GM23338 (cell line): ENCODE results near the gene EPHX1. TPM values are rescaled to one million over a fixed set of nuclear protein-coding genes. Genes with fewer than 3 reads are reported as not detected.

Experiments
- ATAC-seq: fragments of 200-7000 bp; cut with Tn5 transposase; 3 replicates; pipeline ENCODE4 v1.9.1; 2020
- DNase-seq: peaks from one replicate; pipeline ENCODE4 v3.0.0-alpha.2; 2015; ENCODE audit warnings: low spot score
- H2AFZ ChIP-seq: fragments of 200-600 bp; sonication (generic); 2 replicates; pipeline ENCODE4 v1.8.0; 2016; ENCODE audit warnings: antibody characterized with exemption, mild to moderate bottlenecking, moderate library complexity
- H3F3A ChIP-seq: fragments of 200-600 bp; sonication (generic); replicated peaks from 2 replicates; pipeline ENCODE4 v1.8.0; 2017; ENCODE audit warnings: antibody characterized with exemption, mixed run types, low read depth
- H3K27ac ChIP-seq: fragments of 200-600 bp; sonication (generic); 2 replicates; pipeline ENCODE4 v1.6.1; 2016; ENCODE audit warnings: low read depth
- H3K27me3 ChIP-seq: fragments of 200-600 bp; sonication (generic); 2 replicates; pipeline ENCODE4 v1.8.0; 2016; ENCODE audit warnings: mild to moderate bottlenecking, mixed run types, moderate library complexity; ENCODE audit not compliant: insufficient read depth
- H3K36me3 ChIP-seq: fragments of 200-600 bp; sonication (generic); 2 replicates; pipeline ENCODE4 v1.8.0; 2016; ENCODE audit warnings: mild to moderate bottlenecking; ENCODE audit not compliant: insufficient read depth
- H3K4me1 ChIP-seq: fragments of 200-600 bp; sonication (generic); 2 replicates; pipeline ENCODE4 v1.8.0; 2016; ENCODE audit warnings: mild to moderate bottlenecking, moderate library complexity; ENCODE audit not compliant: insufficient read depth
- H3K4me2 ChIP-seq: fragments of 200-600 bp; sonication (generic); 2 replicates; pipeline ENCODE4 v1.7.1; 2017; ENCODE audit warnings: mixed run types
- H3K4me3 ChIP-seq: fragments of 200-600 bp; sonication (generic); 2 replicates; pipeline ENCODE4 v1.6.1; 2016; ENCODE audit warnings: mixed run types
- H3K79me2 ChIP-seq: fragments of 200-600 bp; sonication (generic); replicated peaks from 2 replicates; pipeline ENCODE4 v1.8.0; 2017; ENCODE audit warnings: mild to moderate bottlenecking; ENCODE audit not compliant: insufficient read depth
- H3K9me2 ChIP-seq: fragments of 200-600 bp; sonication (generic); 2 replicates; pipeline ENCODE4 v1.8.0; 2017; ENCODE audit not compliant: insufficient read depth
- H4K20me1 ChIP-seq: fragments of 200-600 bp; sonication (generic); replicated peaks from 2 replicates; pipeline ENCODE4 v1.8.0; 2017; ENCODE audit warnings: mild to moderate bottlenecking; ENCODE audit not compliant: insufficient read depth
- H3K27ac Mint-ChIP-seq: 2 replicates; pipeline ENCODE4 v1.8.0; 2020; ENCODE audit warnings: inconsistent platforms, mild to moderate bottlenecking, moderate library complexity, mixed read lengths
- H3K27me3 Mint-ChIP-seq: 3 replicates; pipeline ENCODE4 v1.8.0; 2022; ENCODE audit warnings: low read depth, mild to moderate bottlenecking, moderate library complexity, mixed read lengths, inconsistent platforms; ENCODE audit not compliant: insufficient read depth, poor library complexity
- H3K36me3 Mint-ChIP-seq: 3 replicates; pipeline ENCODE4 v1.8.0; 2021; ENCODE audit warnings: low read depth, mild to moderate bottlenecking, inconsistent platforms, moderate library complexity, mixed read lengths
- H3K4me1 Mint-ChIP-seq: 3 replicates; pipeline ENCODE4 v1.8.0; 2020; ENCODE audit warnings: mild to moderate bottlenecking, inconsistent platforms, mixed read lengths
- H3K4me3 Mint-ChIP-seq: 3 replicates; pipeline ENCODE4 v1.8.0; 2021; ENCODE audit warnings: moderate library complexity, mild to moderate bottlenecking, inconsistent platforms, mixed read lengths
- H3K9me3 Mint-ChIP-seq: 3 replicates; pipeline ENCODE4 v1.8.0; 2020; ENCODE audit warnings: moderate library complexity, mild to moderate bottlenecking, inconsistent platforms, mixed read lengths
- CREB1 ChIP-seq: fragments of 250-450 bp; sonication (Bioruptor Pico); IDR thresholded peaks from 2 replicates; pipeline ENCODE4 v1.5.0; 2020; ENCODE audit warnings: low read depth, mild to moderate bottlenecking, moderate library complexity
- CTCF ChIP-seq, 2 experiments: fragments of 200-600 bp in 1 of 2; sonication (generic) in 1 of 2; conservative IDR thresholded peaks; 2 replicates each; pipeline versions ENCODE4 v1.5.1 to v1.6.1; 2016 to 2017; ENCODE audit warnings: antibody characterized with exemption in 2 of 2, low read depth in 2 of 2, mild to moderate bottlenecking in 2 of 2, moderate library complexity in 1 of 2
- ETS1 ChIP-seq: IDR thresholded peaks from 2 replicates; pipeline ENCODE4 v1.6.1; 2016; ENCODE audit warnings: antibody characterized with exemption
- EZH2 ChIP-seq: fragments of 200-600 bp; sonication (generic); IDR thresholded peaks from one replicate; pipeline ENCODE4 v1.8.0; 2017; ENCODE audit warnings: antibody characterized with exemption, mild to moderate bottlenecking, low read depth; ENCODE audit not compliant: unreplicated experiment
- EZH2phosphoT487 ChIP-seq: fragments of 200-600 bp; sonication (generic); IDR thresholded peaks from one replicate; pipeline ENCODE4 v1.8.1; 2018; ENCODE audit warnings: antibody characterized with exemption; ENCODE audit not compliant: unreplicated experiment
- JUNB ChIP-seq: IDR thresholded peaks from one replicate; pipeline ENCODE4 v1.6.1; 2016; ENCODE audit warnings: antibody characterized with exemption; ENCODE audit not compliant: unreplicated experiment
- NANOG ChIP-seq: IDR thresholded peaks from 2 replicates; pipeline ENCODE4 v1.6.1; 2016; ENCODE audit warnings: antibody characterized with exemption, borderline replicate concordance
- POLR2AphosphoS5 ChIP-seq: IDR thresholded peaks from 2 replicates; pipeline ENCODE4 v1.6.1; 2016; ENCODE audit warnings: antibody characterized with exemption, low read depth
- REST ChIP-seq: IDR thresholded peaks from one replicate; pipeline ENCODE4 v1.6.1; 2018; ENCODE audit warnings: antibody characterized with exemption; ENCODE audit not compliant: unreplicated experiment
- STAT1 ChIP-seq: IDR thresholded peaks from one replicate; pipeline ENCODE4 v1.6.1; 2016; ENCODE audit warnings: antibody characterized with exemption; ENCODE audit not compliant: unreplicated experiment
- ZNF114 ChIP-seq: fragments of 250-450 bp; sonication (Bioruptor Pico); IDR thresholded peaks from 2 replicates; pipeline ENCODE4 v1.5.0; 2020; ENCODE audit warnings: mild to moderate bottlenecking, moderate library complexity
- ZNF331 ChIP-seq: fragments of 250-450 bp; sonication (Bioruptor Pico); IDR thresholded peaks from 2 replicates; pipeline ENCODE4 v1.5.0; 2020; ENCODE audit warnings: low read depth, mild to moderate bottlenecking, moderate library complexity
- ZNF462 ChIP-seq: fragments of 250-450 bp; sonication (Bioruptor Pico); IDR thresholded peaks from 2 replicates; pipeline ENCODE4 v1.5.0; 2020; ENCODE audit warnings: mild to moderate bottlenecking, moderate library complexity
- polyA plus RNA-seq: library from polyadenylated mRNA; unstranded; fragments of >200 nt; fragmentation: Nextera tagmentation; extraction: Ambion mirVana; gene quantifications from 2 replicates; pipeline ENCODE4 v1.2.1, GENCODE V29; 2016
- total RNA-seq: library from RNA; depleted of rRNA; stranded (reverse); fragments of >200 nt; shearing (Covaris generic); gene quantifications from 2 replicates; pipeline ENCODE4 v1.2.3, GENCODE V29; 2014

The EPHX1 gene
- total and polyA plus RNA-seq, 2 experiments from 2014 or later, result 15.3 to 46.5 TPM

GRCh38 chr1:225830841-225831240 is 20.9 kb downstream of the EPHX1 start:
- H3K4me2 ChIP-seq, result no peak overlapping the region
- no peaks in the 10 kb centered on the region for H3K27me3 ChIP-seq
- no peaks in the 10 kb centered on the region for H3K9me3 Mint-ChIP-seq
- ATAC-seq, result no peak
- TF ChIP-seq EZH2phosphoT487 (no peak), ZNF331 (CRISPR knock-in tag) (no peak), POLR2AphosphoS5 (no peak), ZNF114 (CRISPR knock-in tag) (no peak), ETS1 (no peak), CTCF (conservative IDR thresholded peaks at IDR 0.05; ENCODE audit: low read depth in 2 of 2) (no peak), ZNF462 (CRISPR knock-in tag) (no peak), STAT1 (no peak), EZH2 (no peak), NANOG (no peak), CREB1 (CRISPR knock-in tag) (no peak), JUNB (no peak), REST (no peak)
- H3K36me3 Mint-ChIP-seq, result peaks cover 35% of the 10 kb centered on the region
- no peak overlapping the region for H3K27ac Mint-ChIP-seq
- H3K36me3 ChIP-seq, result peaks cover 20% of the 10 kb centered on the region
- DNase-seq, result no peak
- no peak overlapping the region for H3K27ac ChIP-seq
- H3K4me3 ChIP-seq, result no peak overlapping the region
- H3K9me2 ChIP-seq, result no peaks in the 10 kb centered on the region
- no peaks in the 10 kb centered on the region; the same call in 1 of the 2 replicates for H3F3A ChIP-seq
- peaks cover 16% of the 10 kb centered on the region for H3K4me1 Mint-ChIP-seq
- H3K4me3 Mint-ChIP-seq, result no peak overlapping the region
- H2AFZ ChIP-seq, result no peak overlapping the region
- peaks cover 8% of the 10 kb centered on the region; the same call in 1 of the 2 replicates for H3K79me2 ChIP-seq
- peaks cover 7% of the 10 kb centered on the region for H4K20me1 ChIP-seq
- peaks cover 2% of the 10 kb centered on the region; the same call in 1 of the 2 replicates for H3K4me1 ChIP-seq
- H3K27me3 Mint-ChIP-seq, result peaks cover 17% of the 10 kb centered on the region
